ENCODE data around the gene FAM72D.
"Not testable (repeated sequence)": the region's sequence is repeated elsewhere in the genome, so short reads cannot be mapped to it uniquely, and the experiment has no call there.

DNA sequence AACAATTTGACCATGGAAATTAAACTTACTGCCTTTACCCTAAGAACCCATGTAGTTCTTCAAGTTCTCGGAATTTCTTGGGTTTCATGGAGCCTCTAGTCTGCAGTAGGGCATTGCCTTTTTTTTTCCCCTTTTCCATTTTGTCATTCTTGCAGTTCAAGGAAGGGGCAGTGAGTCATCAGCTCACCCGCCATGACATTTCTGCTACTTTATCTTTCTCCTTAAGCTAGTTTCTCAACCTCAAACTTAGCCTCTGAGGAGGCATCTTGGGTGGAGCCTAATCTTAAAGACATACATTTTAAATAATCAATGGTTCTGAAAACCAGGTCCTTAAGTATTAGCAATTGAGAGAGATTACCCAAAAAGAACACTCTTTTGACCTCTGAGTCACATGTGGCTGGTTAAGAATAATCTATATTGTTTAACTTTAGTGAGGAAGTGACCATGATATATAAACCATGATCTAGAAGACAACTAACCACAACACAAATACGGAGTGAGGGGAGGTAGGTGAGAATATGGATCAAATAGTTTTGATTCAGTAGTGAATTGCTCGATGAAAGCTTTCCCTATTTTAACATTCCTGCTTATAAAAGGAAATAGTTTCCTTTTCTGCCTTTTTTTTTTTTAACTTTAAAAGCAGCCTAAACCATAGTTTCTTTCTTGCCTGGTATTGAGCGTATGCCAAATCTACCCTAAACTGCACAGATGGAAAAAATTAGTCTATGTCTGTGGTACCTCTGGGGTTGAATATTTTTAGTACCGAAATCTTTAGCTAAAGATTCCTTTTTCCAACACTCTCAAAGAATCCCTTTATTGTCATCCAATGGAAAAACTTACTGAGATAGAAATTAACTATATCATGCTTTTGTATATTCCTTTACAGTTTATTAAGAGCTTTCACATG lies 20.1 kb downstream of the FAM72D start:
- not testable (repeated sequence) for TF ChIP-seq TRIM28 (IDR thresholded peaks at IDR 0.05; ENCODE audit: borderline replicate concordance, low read length); ZNF214 (tag by site-specific recombination; IDR thresholded peaks at IDR 0.05; ENCODE audit: borderline replicate concordance); ZNF274 (IDR thresholded peaks at IDR 0.05; ENCODE audit: low read length); ZNF274 (tag by site-specific recombination; IDR thresholded peaks at IDR 0.05; ENCODE audit: borderline replicate concordance); ZNF776 (tag by site-specific recombination; IDR thresholded peaks at IDR 0.05; ENCODE audit: borderline replicate concordance); SETDB1 (IDR thresholded peaks at IDR 0.05; ENCODE audit: insufficient read length, low read length); ZNF19 (tag by site-specific recombination; IDR thresholded peaks at IDR 0.05; ENCODE audit: low read depth); ZNF473 (tag by site-specific recombination; IDR thresholded peaks at IDR 0.05); ZNF677 (tag by site-specific recombination; IDR thresholded peaks at IDR 0.05); ZNF596 (tag by site-specific recombination; IDR thresholded peaks at IDR 0.05)
- TF ChIP-seq, protein P1, sequence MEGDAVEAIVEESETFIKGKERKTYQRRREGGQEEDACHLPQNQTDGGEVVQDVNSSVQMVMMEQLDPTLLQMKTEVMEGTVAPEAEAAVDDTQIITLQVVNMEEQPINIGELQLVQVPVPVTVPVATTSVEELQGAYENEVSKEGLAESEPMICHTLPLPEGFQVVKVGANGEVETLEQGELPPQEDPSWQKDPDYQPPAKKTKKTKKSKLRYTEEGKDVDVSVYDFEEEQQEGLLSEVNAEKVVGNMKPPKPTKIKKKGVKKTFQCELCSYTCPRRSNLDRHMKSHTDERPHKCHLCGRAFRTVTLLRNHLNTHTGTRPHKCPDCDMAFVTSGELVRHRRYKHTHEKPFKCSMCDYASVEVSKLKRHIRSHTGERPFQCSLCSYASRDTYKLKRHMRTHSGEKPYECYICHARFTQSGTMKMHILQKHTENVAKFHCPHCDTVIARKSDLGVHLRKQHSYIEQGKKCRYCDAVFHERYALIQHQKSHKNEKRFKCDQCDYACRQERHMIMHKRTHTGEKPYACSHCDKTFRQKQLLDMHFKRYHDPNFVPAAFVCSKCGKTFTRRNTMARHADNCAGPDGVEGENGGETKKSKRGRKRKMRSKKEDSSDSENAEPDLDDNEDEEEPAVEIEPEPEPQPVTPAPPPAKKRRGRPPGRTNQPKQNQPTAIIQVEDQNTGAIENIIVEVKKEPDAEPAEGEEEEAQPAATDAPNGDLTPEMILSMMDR (tag by site-specific recombination; IDR thresholded peaks at IDR 0.05): not testable (repeated sequence)
- TF ChIP-seq, protein P2, sequence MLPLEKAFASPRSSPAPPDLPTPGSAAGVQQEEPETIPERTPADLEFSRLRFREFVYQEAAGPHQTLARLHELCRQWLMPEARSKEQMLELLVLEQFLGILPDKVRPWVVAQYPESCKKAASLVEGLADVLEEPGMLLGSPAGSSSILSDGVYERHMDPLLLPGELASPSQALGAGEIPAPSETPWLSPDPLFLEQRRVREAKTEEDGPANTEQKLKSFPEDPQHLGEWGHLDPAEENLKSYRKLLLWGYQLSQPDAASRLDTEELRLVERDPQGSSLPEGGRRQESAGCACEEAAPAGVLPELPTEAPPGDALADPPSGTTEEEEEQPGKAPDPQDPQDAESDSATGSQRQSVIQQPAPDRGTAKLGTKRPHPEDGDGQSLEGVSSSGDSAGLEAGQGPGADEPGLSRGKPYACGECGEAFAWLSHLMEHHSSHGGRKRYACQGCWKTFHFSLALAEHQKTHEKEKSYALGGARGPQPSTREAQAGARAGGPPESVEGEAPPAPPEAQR (tag by site-specific recombination; IDR thresholded peaks at IDR 0.05): not testable (repeated sequence)
- TF ChIP-seq, protein P3, sequence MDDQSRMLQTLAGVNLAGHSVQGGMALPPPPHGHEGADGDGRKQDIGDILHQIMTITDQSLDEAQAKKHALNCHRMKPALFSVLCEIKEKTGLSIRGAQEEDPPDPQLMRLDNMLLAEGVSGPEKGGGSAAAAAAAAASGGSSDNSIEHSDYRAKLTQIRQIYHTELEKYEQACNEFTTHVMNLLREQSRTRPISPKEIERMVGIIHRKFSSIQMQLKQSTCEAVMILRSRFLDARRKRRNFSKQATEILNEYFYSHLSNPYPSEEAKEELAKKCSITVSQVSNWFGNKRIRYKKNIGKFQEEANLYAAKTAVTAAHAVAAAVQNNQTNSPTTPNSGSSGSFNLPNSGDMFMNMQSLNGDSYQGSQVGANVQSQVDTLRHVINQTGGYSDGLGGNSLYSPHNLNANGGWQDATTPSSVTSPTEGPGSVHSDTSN (CRISPR knock-in tag; IDR thresholded peaks at IDR 0.05): not testable (repeated sequence)

All from HEK293 (cell line).